Measurements from ENCODE around the gene CERKL. TPM values are rescaled to one million over a fixed set of nuclear protein-coding genes. Genes with fewer than 3 reads are reported as not detected.

The CERKL gene
- total RNA-seq, 4 donors from 2014 or later, result not detected

DNA sequence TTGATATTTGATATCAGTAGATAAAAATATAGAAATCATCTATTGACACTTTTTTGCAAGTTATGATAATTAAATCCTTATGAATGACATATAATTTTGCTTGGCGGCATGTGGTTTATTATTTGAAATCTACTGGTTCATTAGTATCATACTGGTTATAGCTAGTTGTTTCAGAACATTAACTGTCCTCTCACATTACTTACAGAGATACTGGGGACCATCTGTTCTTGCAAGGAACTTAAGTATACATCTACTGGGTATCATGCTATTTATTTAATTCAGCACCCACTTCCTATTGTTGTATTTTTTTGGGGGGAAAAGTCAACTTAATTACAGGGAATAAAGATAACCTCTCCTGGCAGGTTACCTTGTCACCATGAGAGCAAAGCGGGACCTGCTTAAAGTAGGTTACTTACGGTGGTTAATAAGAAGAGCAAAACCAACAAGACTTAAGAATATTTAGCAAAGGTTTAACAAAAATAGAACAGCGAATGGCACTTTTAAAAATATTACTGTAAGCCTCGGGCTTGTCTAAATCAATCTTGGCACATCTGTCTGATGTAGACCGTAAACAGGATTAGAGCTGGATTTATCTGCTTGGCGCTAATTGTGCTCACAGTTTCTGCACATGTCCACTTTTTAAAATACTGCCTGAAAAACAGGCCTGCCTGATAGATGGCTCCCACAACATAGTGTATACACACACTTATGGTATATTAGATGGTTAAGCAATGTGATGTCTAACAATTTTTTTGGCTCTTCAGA lies 41.8 kb downstream of the CERKL start:
- WGBS, 2 donors, result 51 to 61% methylated on average over 7 of the region's 7 CpGs
- H3K4me3 ChIP-seq (ENCODE audit: low read depth, poor library complexity, severe bottlenecking), result no peak overlapping the region
- TF ChIP-seq POLR2A (IDR thresholded peaks at IDR 0.05), result no peak
- TF ChIP-seq, protein P1, sequence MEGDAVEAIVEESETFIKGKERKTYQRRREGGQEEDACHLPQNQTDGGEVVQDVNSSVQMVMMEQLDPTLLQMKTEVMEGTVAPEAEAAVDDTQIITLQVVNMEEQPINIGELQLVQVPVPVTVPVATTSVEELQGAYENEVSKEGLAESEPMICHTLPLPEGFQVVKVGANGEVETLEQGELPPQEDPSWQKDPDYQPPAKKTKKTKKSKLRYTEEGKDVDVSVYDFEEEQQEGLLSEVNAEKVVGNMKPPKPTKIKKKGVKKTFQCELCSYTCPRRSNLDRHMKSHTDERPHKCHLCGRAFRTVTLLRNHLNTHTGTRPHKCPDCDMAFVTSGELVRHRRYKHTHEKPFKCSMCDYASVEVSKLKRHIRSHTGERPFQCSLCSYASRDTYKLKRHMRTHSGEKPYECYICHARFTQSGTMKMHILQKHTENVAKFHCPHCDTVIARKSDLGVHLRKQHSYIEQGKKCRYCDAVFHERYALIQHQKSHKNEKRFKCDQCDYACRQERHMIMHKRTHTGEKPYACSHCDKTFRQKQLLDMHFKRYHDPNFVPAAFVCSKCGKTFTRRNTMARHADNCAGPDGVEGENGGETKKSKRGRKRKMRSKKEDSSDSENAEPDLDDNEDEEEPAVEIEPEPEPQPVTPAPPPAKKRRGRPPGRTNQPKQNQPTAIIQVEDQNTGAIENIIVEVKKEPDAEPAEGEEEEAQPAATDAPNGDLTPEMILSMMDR (IDR thresholded peaks at IDR 0.05), result no peak
- intact Hi-C loops (cut with DNase I; ENCODE audit: low total_unique reads), result no loop called here
- DNase-seq (ENCODE audit: low spot score in 2 of 2), result no peak

DNA sequence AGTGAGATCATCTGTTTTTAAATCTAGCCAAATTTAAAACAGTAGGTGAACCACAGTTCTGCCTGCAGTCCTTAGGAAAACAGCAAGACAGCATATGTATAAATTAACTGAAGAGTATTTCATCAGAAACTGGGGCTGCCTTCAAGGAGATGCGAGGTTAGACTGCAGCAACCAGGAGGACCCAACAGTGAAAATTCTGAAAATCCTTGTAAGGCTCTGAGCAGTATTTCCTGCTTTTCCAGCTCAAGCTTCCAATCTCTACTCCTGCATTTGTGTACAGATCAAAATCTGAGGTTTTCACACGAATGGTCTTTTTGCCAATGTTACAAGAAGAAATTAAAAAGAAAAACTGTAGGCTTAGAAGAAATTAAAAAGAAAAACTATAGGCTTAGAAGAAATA lies 43.7 kb downstream of the CERKL start:
- WGBS, 2 donors, result 29 to 48% methylated on average over 2 of the region's 2 CpGs
- TF ChIP-seq, protein P1 (IDR thresholded peaks at IDR 0.05), result no peak
- no peak overlapping the region for H3K4me3 ChIP-seq (ENCODE audit: low read depth, poor library complexity, severe bottlenecking)
- no peak for DNase-seq (ENCODE audit: low spot score in 2 of 2)
- intact Hi-C loops (cut with DNase I; ENCODE audit: low total_unique reads), result no loop called here

DNA sequence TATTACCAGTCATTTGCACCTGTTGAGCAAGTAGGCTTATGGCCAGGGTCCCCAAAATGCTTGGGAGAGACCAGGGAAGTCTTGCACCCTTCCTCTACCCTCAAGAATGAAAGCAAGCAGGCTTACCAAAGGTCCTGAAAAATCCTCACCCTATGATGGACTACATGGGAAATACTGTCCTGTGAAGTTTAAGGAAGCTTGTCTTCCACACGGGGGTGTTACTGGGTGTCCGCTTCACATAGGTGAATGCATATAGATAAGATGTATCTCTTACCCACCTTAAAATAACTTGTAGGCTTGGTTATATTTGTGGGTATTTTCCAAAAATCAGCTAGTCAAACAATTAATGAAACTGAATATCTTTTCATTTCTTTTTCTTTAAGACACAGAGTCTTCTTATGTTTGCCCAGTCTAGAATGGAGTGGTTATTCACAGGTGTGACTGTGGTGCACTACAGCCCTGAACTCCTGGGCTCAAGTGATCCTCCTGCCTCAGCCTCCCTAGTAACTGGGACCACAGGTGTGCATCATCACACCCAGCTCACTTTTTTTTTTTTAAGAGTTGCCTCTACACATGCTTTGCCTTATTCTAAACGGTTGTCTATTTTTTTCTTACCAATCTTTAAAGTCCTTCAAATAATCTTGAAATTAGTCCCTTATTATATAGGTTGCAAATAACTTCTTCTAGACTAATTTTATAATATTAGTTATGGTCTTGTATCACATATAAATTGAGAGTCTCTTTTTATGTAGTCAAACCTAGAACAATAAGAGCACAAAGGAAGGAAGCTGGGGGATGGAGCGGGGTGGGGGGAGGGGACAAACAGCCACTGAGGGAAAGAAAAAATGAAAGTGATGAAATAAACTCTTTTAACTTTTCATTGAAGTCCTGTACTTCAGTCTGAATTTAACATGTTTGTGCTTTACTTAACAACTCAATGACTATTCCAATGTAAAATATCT lies 49.0 kb downstream of the CERKL start:
- WGBS, 2 donors, result 76 to 81% methylated on average over 4 of the region's 4 CpGs
- TF ChIP-seq, protein P1 (IDR thresholded peaks at IDR 0.05), result no peak
- TF ChIP-seq POLR2A (IDR thresholded peaks at IDR 0.05), result no peak
- intact Hi-C loops (cut with DNase I; ENCODE audit: low total_unique reads), result no loop called here

DNA sequence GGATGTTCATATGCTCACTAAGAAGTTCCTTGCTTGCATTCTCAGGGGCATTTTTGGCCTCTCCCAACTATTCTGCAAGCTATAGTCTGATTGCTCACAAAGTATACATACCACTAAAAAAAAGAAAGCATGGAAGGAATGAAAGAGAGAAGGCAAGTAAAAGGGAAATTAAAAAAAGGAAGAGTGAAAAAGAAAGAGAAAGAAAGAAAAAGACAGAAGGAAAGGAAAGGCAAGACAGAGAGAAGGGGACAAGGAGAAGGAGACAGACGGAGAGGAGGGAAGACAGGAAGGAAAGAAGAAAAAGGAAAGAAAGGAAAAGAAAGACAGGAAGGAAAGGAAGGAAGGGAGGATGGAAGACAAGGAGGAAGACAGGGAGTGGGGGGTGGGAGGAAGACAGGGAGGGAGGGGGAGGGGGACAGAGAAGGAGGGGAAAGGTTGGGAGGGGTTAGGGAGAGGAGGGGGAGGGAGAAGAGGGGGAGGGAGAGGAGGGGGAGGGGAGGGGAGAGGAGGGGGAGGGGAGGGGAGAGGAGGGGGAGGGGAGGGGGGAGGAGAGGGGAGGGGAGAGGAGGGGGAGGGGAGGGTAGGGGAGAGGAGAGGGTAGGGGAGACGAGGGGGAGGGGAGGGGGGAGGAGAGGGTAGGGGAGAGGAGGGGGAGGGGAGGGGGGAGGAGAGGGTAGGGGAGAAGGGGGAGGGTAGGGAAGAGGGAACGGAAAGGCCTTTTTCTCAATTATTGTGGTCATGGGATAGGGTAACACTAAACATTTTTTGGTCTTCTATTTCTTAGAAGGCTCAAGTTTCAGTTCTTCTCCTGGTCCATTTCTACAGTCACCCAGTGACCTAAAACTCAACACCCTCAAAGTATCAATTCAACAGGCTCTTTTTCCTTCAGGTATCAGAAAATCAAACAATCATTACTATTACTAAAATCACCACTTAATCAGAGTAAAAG lies 50.7 kb downstream of the CERKL start:
- 70 to 76% methylated on average over 3 of the region's 3 CpGs for WGBS, 2 donors
- intact Hi-C loops (cut with DNase I; ENCODE audit: low total_unique reads), result no loop called here
- no peak overlapping the region for H3K4me3 ChIP-seq (ENCODE audit: low read depth, poor library complexity, severe bottlenecking)
- TF ChIP-seq POLR2A (IDR thresholded peaks at IDR 0.05), result no peak
- TF ChIP-seq, protein P1 (IDR thresholded peaks at IDR 0.05), result no peak
- DNase-seq (ENCODE audit: low spot score in 2 of 2), result no peak

More for the DNA sequence above, 49.0 kb downstream of the CERKL start:
- DNase-seq (ENCODE audit: low spot score in 2 of 2), result no peak
- H3K4me3 ChIP-seq (ENCODE audit: low read depth, poor library complexity, severe bottlenecking), result no peak overlapping the region

DNA sequence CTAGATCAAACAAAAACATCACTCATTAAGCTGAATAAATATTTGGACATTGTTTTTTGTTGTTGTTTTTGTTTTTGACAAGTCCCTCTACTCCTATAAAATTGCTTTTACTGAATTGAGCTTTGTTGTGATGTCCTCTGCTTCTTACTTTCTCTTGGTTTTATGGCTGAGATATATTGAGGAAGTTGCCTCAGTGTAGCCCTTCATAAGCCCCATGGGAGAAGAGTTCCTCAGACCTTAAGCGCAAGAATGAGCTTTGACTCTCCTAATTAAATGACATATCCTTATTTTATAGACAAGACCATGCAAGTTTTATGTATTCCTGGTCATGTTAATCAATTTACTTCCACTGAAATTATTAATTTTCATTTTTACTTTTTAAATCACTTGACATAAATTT lies 54.9 kb downstream of the CERKL start:
- intact Hi-C loops (cut with DNase I; ENCODE audit: low total_unique reads), result no loop called here
- 97 to 98% methylated on average over 1 of the region's 1 CpG for WGBS, 2 donors

More for the DNA sequence above, 54.9 kb downstream of the CERKL start:
- TF ChIP-seq, protein P1 (IDR thresholded peaks at IDR 0.05), result no peak
- no peak for TF ChIP-seq POLR2A (IDR thresholded peaks at IDR 0.05)
- DNase-seq (ENCODE audit: low spot score in 2 of 2), result no peak
- no peak overlapping the region for H3K4me3 ChIP-seq (ENCODE audit: low read depth, poor library complexity, severe bottlenecking)
